H1 (cell line): ENCODE measurements around the gene MECR. TPM values are rescaled to one million over a fixed set of nuclear protein-coding genes. Genes with fewer than 3 reads are reported as not detected.

Experiments
- CBX5 ChIP-seq: fragments of 300-800, 300-1000 bp; sonication (generic); IDR thresholded peaks from 2 replicates; pipeline ENCODE4 v1.7.1; 2016; ENCODE audit warnings: antibody characterized with exemption, low read length, low read depth
- CHD1 ChIP-seq: IDR thresholded peaks from 2 replicates; pipeline ENCODE4 v1.6.1; 2012; ENCODE audit warnings: low read depth, low read length, improper control_type of control experiment
- KDM4A ChIP-seq: IDR thresholded peaks from one replicate; pipeline ENCODE4 v1.7.1; 2012; ENCODE audit warnings: low read depth, mild to moderate bottlenecking, moderate library complexity, low read length, inconsistent platforms; ENCODE audit not compliant: severe bottlenecking
- TCF12 ChIP-seq: IDR thresholded peaks from 2 replicates; pipeline ENCODE4 v1.6.1; 2011; ENCODE audit warnings: low read depth, mild to moderate bottlenecking, low read length
- polyA plus RNA-seq, 7 experiments: library from polyadenylated mRNA; depleted of rRNA in 3 of 7; stranded (reverse) in 5 of 7; unstranded in 2 of 7; fragments of >200 nt in 5 of 7; fragments of 200-250 nt in 2 of 7; gene quantifications; 1 replicate in 5 of 7; 2 replicates in 1 of 7; 4 replicates in 1 of 7; pipeline versions ENCODE4 v1.2.1 to v1.2.3, GENCODE V29; 2011 to 2013; ENCODE audit warnings: missing spikeins in 2 of 7, mixed read lengths in 2 of 7
- total RNA-seq: library from RNA; stranded (reverse); fragmentation: NEBNext Ultra II Directional; extraction: Animal tissue kit (Norgen Biotek cat#: 25700); gene quantifications from 2 replicates; pipeline ENCODE4 v1.2.1, GENCODE V29; 2021
- TF ChIP-seq, protein P1 (sequence below): IDR thresholded peaks from 2 replicates; pipeline ENCODE4 v1.6.1; 2012; ENCODE audit warnings: low read length, inconsistent platforms

MECR gene
- total and polyA plus RNA-seq, 2 of the 8 experiments (the other 6 are each of a cell fraction or from before 2014, with no cell fraction given): 24.2 to 24.4 TPM

DNA sequence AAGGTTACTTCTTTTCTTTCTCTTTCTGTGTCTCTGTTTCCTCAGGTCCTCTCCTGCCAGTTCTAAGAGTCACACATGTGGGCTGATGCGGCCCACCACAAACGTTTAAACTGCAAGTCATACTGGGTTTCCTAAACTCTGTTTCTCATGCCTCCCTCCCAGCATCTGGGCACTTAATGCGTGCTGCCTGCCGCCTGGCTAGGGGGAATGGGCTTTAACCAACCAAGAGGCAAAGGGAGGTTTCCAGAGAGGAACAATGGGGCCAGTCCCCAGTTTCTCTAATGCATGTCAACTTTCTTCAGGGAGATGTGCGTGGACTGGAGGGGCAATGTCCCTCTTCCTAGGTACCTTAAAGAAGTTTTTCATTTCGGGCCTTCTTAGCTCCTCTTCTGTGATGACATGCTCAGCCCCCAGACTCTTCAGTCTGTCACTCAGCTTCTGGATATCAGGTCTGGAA, 29.1 kb downstream of the MECR start (continued):
- TF ChIP-seq, protein P1, sequence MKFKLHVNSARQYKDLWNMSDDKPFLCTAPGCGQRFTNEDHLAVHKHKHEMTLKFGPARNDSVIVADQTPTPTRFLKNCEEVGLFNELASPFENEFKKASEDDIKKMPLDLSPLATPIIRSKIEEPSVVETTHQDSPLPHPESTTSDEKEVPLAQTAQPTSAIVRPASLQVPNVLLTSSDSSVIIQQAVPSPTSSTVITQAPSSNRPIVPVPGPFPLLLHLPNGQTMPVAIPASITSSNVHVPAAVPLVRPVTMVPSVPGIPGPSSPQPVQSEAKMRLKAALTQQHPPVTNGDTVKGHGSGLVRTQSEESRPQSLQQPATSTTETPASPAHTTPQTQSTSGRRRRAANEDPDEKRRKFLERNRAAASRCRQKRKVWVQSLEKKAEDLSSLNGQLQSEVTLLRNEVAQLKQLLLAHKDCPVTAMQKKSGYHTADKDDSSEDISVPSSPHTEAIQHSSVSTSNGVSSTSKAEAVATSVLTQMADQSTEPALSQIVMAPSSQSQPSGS: no peak
- TF ChIP-seq CBX5: no peak
- TF ChIP-seq CHD1: no peak
- no peak for TF ChIP-seq TCF12
- TF ChIP-seq KDM4A: no peak
